ENCODE results near the gene XDH.

The XDH gene

GRCh38 chr2:31333046-31333445, 81.5 kb downstream of the XDH start:
- no peak overlapping the region for H2BK15ac ChIP-seq (ENCODE audit: low read length)
- H3K4me2 ChIP-seq (ENCODE audit: insufficient read depth, low read length, poor library complexity, severe bottlenecking), result no peak overlapping the region
- H2AFZ ChIP-seq (ENCODE audit: low read length), result no peak overlapping the region
- H3K14ac ChIP-seq (ENCODE audit: low read length), result peak overlapping the region; percentile 32
- H2AK5ac ChIP-seq (ENCODE audit: low read depth, low read length), result no peak overlapping the region
- no peaks in the 10 kb centered on the region for H3K9me3 ChIP-seq (replicated peaks in 1 of 2; ENCODE audit: control insufficient read depth in 2 of 2, insufficient read depth in 1 of 2, low read depth in 1 of 2, low read length in 2 of 2)
- no CpG with 5 or more reads among the region's 5 CpGs for WGBS, 2 donors (ENCODE audit: extremely low coverage in 2 of 2, insufficient read length in 2 of 2, insufficient replicate concordance in 1 of 2)
- H3K4me3 ChIP-seq (ENCODE audit: low read length in 2 of 2), result no peak overlapping the region
- peaks cover 0 to 2% of the 10 kb centered on the region in 2 donors for H3K4me1 ChIP-seq (ENCODE audit: control insufficient read depth in 2 of 2, insufficient read depth in 1 of 2, low read depth in 1 of 2, low read length in 2 of 2)
- H2BK12ac ChIP-seq (ENCODE audit: low read length), result peak overlapping the region; percentile 82
- DNase-seq (ENCODE audit: low spot score), result no peak
- H3K9ac ChIP-seq (ENCODE audit: low read depth, low read length, poor library complexity), result peak overlapping the region; percentile 53
- no peak overlapping the region for H4K91ac ChIP-seq (ENCODE audit: low read depth, low read length, poor library complexity)
- H3K79me1 ChIP-seq (ENCODE audit: low read depth, low read length), result no peaks in the 10 kb centered on the region
- no peaks in the 10 kb centered on the region for H3K27me3 ChIP-seq (ENCODE audit: control insufficient read depth in 3 of 3, insufficient read depth in 3 of 3, low read depth in 1 of 3, low read length in 3 of 3)
- no peak overlapping the region for H2BK120ac ChIP-seq (ENCODE audit: low read depth, low read length)
- H3K36me3 ChIP-seq (replicated peaks in 1 of 2; ENCODE audit: control insufficient read depth in 2 of 2, insufficient read depth in 2 of 2, low read length in 2 of 2), result no peaks in the 10 kb centered on the region
- no peak overlapping the region for H3K23ac ChIP-seq (ENCODE audit: low read depth, low read length, poor library complexity)
- H3K4ac ChIP-seq (ENCODE audit: low read length), result no peak overlapping the region
- H3K18ac ChIP-seq (ENCODE audit: low read length), result peak overlapping the region; percentile 22
- H2BK5ac ChIP-seq (ENCODE audit: low read length), result no peak overlapping the region
- H4K8ac ChIP-seq (ENCODE audit: low read depth, low read length), result no peak overlapping the region
- no peak overlapping the region for H3K27ac ChIP-seq (replicated peaks; ENCODE audit: low read length)

GRCh38 chr2:31332521-31332920, 82.0 kb downstream of the XDH start:
- no peak overlapping the region for H3K27ac ChIP-seq (replicated peaks; ENCODE audit: low read length)
- no peak overlapping the region for H3K9ac ChIP-seq (ENCODE audit: low read depth, low read length, poor library complexity)
- peaks cover 0 to 2% of the 10 kb centered on the region in 2 donors for H3K4me1 ChIP-seq (ENCODE audit: control insufficient read depth in 2 of 2, insufficient read depth in 1 of 2, low read depth in 1 of 2, low read length in 2 of 2)
- no CpG with 5 or more reads among the region's 5 CpGs for WGBS, 2 donors (ENCODE audit: extremely low coverage in 2 of 2, insufficient read length in 2 of 2, insufficient replicate concordance in 1 of 2)
- H3K36me3 ChIP-seq (replicated peaks in 1 of 2; ENCODE audit: control insufficient read depth in 2 of 2, insufficient read depth in 2 of 2, low read length in 2 of 2), result no peaks in the 10 kb centered on the region
- no peak overlapping the region for H3K4me3 ChIP-seq (ENCODE audit: low read length in 2 of 2)
- H3K4ac ChIP-seq (ENCODE audit: low read length), result no peak overlapping the region
- H3K27me3 ChIP-seq (ENCODE audit: control insufficient read depth in 3 of 3, insufficient read depth in 3 of 3, low read depth in 1 of 3, low read length in 3 of 3), result no peaks in the 10 kb centered on the region
- no peak overlapping the region for H2BK12ac ChIP-seq (ENCODE audit: low read length)
- no peak overlapping the region for H3K18ac ChIP-seq (ENCODE audit: low read length)
- DNase-seq (ENCODE audit: low spot score), result no peak
- H3K14ac ChIP-seq (ENCODE audit: low read length), result no peak overlapping the region
- H2BK5ac ChIP-seq (ENCODE audit: low read length), result no peak overlapping the region
- no peak overlapping the region for H3K4me2 ChIP-seq (ENCODE audit: insufficient read depth, low read length, poor library complexity, severe bottlenecking)
- H2AK5ac ChIP-seq (ENCODE audit: low read depth, low read length), result no peak overlapping the region
- no peak overlapping the region for H2AFZ ChIP-seq (ENCODE audit: low read length)
- no peak overlapping the region for H3K23ac ChIP-seq (ENCODE audit: low read depth, low read length, poor library complexity)
- H2BK15ac ChIP-seq (ENCODE audit: low read length), result no peak overlapping the region
- no peaks in the 10 kb centered on the region for H3K9me3 ChIP-seq (replicated peaks in 1 of 2; ENCODE audit: control insufficient read depth in 2 of 2, insufficient read depth in 1 of 2, low read depth in 1 of 2, low read length in 2 of 2)
- no peak overlapping the region for H4K8ac ChIP-seq (ENCODE audit: low read depth, low read length)
- no peak overlapping the region for H4K91ac ChIP-seq (ENCODE audit: low read depth, low read length, poor library complexity)
- H2BK120ac ChIP-seq (ENCODE audit: low read depth, low read length), result no peak overlapping the region
- no peaks in the 10 kb centered on the region for H3K79me1 ChIP-seq (ENCODE audit: low read depth, low read length)

- Histone ChIP-seq H3K9ac (ENCODE audit: low read depth, low read length, poor library complexity) (no peak overlapping the region), H2BK12ac (ENCODE audit: low read length) (no peak overlapping the region), H3K4ac (ENCODE audit: low read length) (no peak overlapping the region), H4K91ac (ENCODE audit: low read depth, low read length, poor library complexity) (no peak overlapping the region), H3K36me3 (replicated peaks in 1 of 2; ENCODE audit: control insufficient read depth in 2 of 2, insufficient read depth in 2 of 2, low read length in 2 of 2) (no peaks in the 10 kb centered on the region), H2AK5ac (ENCODE audit: low read depth, low read length) (no peak overlapping the region), H3K27me3 (ENCODE audit: control insufficient read depth in 3 of 3, insufficient read depth in 3 of 3, low read depth in 1 of 3, low read length in 3 of 3) (no peaks in the 10 kb centered on the region), H2AFZ (ENCODE audit: low read length) (no peak overlapping the region), H4K8ac (ENCODE audit: low read depth, low read length) (no peak overlapping the region), H3K14ac (ENCODE audit: low read length) (no peak overlapping the region), H3K9me3 (replicated peaks in 1 of 2; ENCODE audit: control insufficient read depth in 2 of 2, insufficient read depth in 1 of 2, low read depth in 1 of 2, low read length in 2 of 2) (no peaks in the 10 kb centered on the region), H3K79me1 (ENCODE audit: low read depth, low read length) (no peaks in the 10 kb centered on the region), H3K4me2 (ENCODE audit: insufficient read depth, low read length, poor library complexity, severe bottlenecking) (no peak overlapping the region), H3K27ac (replicated peaks; ENCODE audit: low read length) (no peak overlapping the region), H2BK120ac (ENCODE audit: low read depth, low read length) (no peak overlapping the region), H2BK5ac (ENCODE audit: low read length) (no peak overlapping the region), H3K4me1 (ENCODE audit: control insufficient read depth in 2 of 2, insufficient read depth in 1 of 2, low read depth in 1 of 2, low read length in 2 of 2) (peaks cover 0 to 2% of the 10 kb centered on the region in 2 donors), H3K18ac (ENCODE audit: low read length) (no peak overlapping the region), H3K4me3 (ENCODE audit: low read length in 2 of 2) (no peak overlapping the region), H3K23ac (ENCODE audit: low read depth, low read length, poor library complexity) (no peak overlapping the region), H2BK15ac (ENCODE audit: low read length) (no peak overlapping the region)
- no CpG with 5 or more reads among the region's 8 CpGs for WGBS, 2 donors (ENCODE audit: extremely low coverage in 2 of 2, insufficient read length in 2 of 2, insufficient replicate concordance in 1 of 2)
- no peak for DNase-seq (ENCODE audit: low spot score)
Observed at GRCh38 chr2:31331156-31331555, 83.4 kb downstream of the XDH start.

- H2AK5ac ChIP-seq (ENCODE audit: low read depth, low read length), result no peak overlapping the region
- H4K91ac ChIP-seq (ENCODE audit: low read depth, low read length, poor library complexity), result no peak overlapping the region
- no peak overlapping the region for H3K23ac ChIP-seq (ENCODE audit: low read depth, low read length, poor library complexity)
- no CpG with 5 or more reads among the region's 2 CpGs for WGBS, 2 donors (ENCODE audit: extremely low coverage in 2 of 2, insufficient read length in 2 of 2, insufficient replicate concordance in 1 of 2)
- H3K4me2 ChIP-seq (ENCODE audit: insufficient read depth, low read length, poor library complexity, severe bottlenecking), result no peak overlapping the region
- H3K9ac ChIP-seq (ENCODE audit: low read depth, low read length, poor library complexity), result no peak overlapping the region
- no peak overlapping the region for H2BK15ac ChIP-seq (ENCODE audit: low read length)
- H3K4ac ChIP-seq (ENCODE audit: low read length), result no peak overlapping the region
- no peak overlapping the region for H2AFZ ChIP-seq (ENCODE audit: low read length)
- H4K8ac ChIP-seq (ENCODE audit: low read depth, low read length), result no peak overlapping the region
- no peaks in the 10 kb centered on the region for H3K36me3 ChIP-seq (replicated peaks in 1 of 2; ENCODE audit: control insufficient read depth in 2 of 2, insufficient read depth in 2 of 2, low read length in 2 of 2)
- no peak overlapping the region for H2BK120ac ChIP-seq (ENCODE audit: low read depth, low read length)
- no peak overlapping the region for H2BK12ac ChIP-seq (ENCODE audit: low read length)
- peaks cover 0 to 2% of the 10 kb centered on the region in 2 donors for H3K4me1 ChIP-seq (ENCODE audit: control insufficient read depth in 2 of 2, insufficient read depth in 1 of 2, low read depth in 1 of 2, low read length in 2 of 2)
- H2BK5ac ChIP-seq (ENCODE audit: low read length), result no peak overlapping the region
- no peak overlapping the region for H3K18ac ChIP-seq (ENCODE audit: low read length)
- no peak overlapping the region for H3K4me3 ChIP-seq (ENCODE audit: low read length in 2 of 2)
- no peaks in the 10 kb centered on the region for H3K27me3 ChIP-seq (ENCODE audit: control insufficient read depth in 3 of 3, insufficient read depth in 3 of 3, low read depth in 1 of 3, low read length in 3 of 3)
- DNase-seq (ENCODE audit: low spot score), result no peak
- H3K14ac ChIP-seq (ENCODE audit: low read length), result no peak overlapping the region
- no peaks in the 10 kb centered on the region for H3K9me3 ChIP-seq (replicated peaks in 1 of 2; ENCODE audit: control insufficient read depth in 2 of 2, insufficient read depth in 1 of 2, low read depth in 1 of 2, low read length in 2 of 2)
- no peak overlapping the region for H3K27ac ChIP-seq (replicated peaks; ENCODE audit: low read length)
- no peaks in the 10 kb centered on the region for H3K79me1 ChIP-seq (ENCODE audit: low read depth, low read length)
Observed at GRCh38 chr2:31329081-31329625, 85.4 kb downstream of the XDH start.
